ENCODE measurements around the gene PHACTR3. TPM values are rescaled to one million over a fixed set of nuclear protein-coding genes. Genes with fewer than 3 reads are reported as not detected.

The PHACTR3 gene
- total RNA-seq, 1 donor = under 0.01 TPM

- DNase-seq (ENCODE audit: low read depth in 2 of 3, low spot score in 2 of 3) = no peak
Observed at GRCh38 chr20:59724457-59725366, 120.4 kb downstream of the PHACTR3 start.

GRCh38 chr20:59725476-59726280 is 121.3 kb downstream of the PHACTR3 start:
- DNase-seq (ENCODE audit: low read depth in 2 of 3, low spot score in 2 of 3) = no peak

- DNase-seq (ENCODE audit: low read depth in 2 of 3, low spot score in 2 of 3) = no peak
Observed at GRCh38 chr20:59726281-59726595, 121.9 kb downstream of the PHACTR3 start.

GRCh38 chr20:59728722-59729430 is 124.5 kb downstream of the PHACTR3 start:
- DNase-seq (ENCODE audit: low read depth in 2 of 3, low spot score in 2 of 3) = no peak

GRCh38 chr20:59729506-59729905 is 125.2 kb downstream of the PHACTR3 start:
- no peak for DNase-seq (ENCODE audit: low read depth in 2 of 3, low spot score in 2 of 3)

- DNase-seq (ENCODE audit: low read depth in 2 of 3, low spot score in 2 of 3) = no peak
Observed at GRCh38 chr20:59730722-59731121, 126.4 kb downstream of the PHACTR3 start.

- no peak for DNase-seq (ENCODE audit: low read depth in 2 of 3, low spot score in 2 of 3)
Observed at GRCh38 chr20:59731376-59731775, 127.0 kb downstream of the PHACTR3 start.

- DNase-seq (ENCODE audit: low read depth in 2 of 3, low spot score in 2 of 3) = no peak
Observed at GRCh38 chr20:59733351-59733750, 129.0 kb downstream of the PHACTR3 start.

GRCh38 chr20:59735486-59735885 is 131.1 kb downstream of the PHACTR3 start:
- no peak for DNase-seq (ENCODE audit: low read depth in 2 of 3, low spot score in 2 of 3)

- no peak for DNase-seq (ENCODE audit: low read depth in 2 of 3, low spot score in 2 of 3)
Observed at GRCh38 chr20:59735917-59736316, 131.6 kb downstream of the PHACTR3 start.

- no peak for DNase-seq (ENCODE audit: low read depth in 2 of 3, low spot score in 2 of 3)
Observed at GRCh38 chr20:59736366-59736765, 132.0 kb downstream of the PHACTR3 start.

GRCh38 chr20:59737073-59737666 is 132.8 kb downstream of the PHACTR3 start:
- no peak for DNase-seq (ENCODE audit: low read depth in 2 of 3, low spot score in 2 of 3)

- DNase-seq (ENCODE audit: low read depth in 2 of 3, low spot score in 2 of 3) = no peak
Observed at GRCh38 chr20:59737816-59738215, 133.5 kb downstream of the PHACTR3 start.

GRCh38 chr20:59738851-59739250 is 134.5 kb downstream of the PHACTR3 start:
- no peak for DNase-seq (ENCODE audit: low read depth in 2 of 3, low spot score in 2 of 3)

GRCh38 chr20:59740621-59741020 is 136.3 kb downstream of the PHACTR3 start:
- DNase-seq (ENCODE audit: low read depth in 2 of 3, low spot score in 2 of 3) = no peak

- no peak for DNase-seq (ENCODE audit: low read depth in 2 of 3, low spot score in 2 of 3)
Observed at GRCh38 chr20:59741073-59741472, 136.7 kb downstream of the PHACTR3 start.

- no peak for DNase-seq (ENCODE audit: low read depth in 2 of 3, low spot score in 2 of 3)
Observed at GRCh38 chr20:59742351-59743095, 138.2 kb downstream of the PHACTR3 start.

GRCh38 chr20:59743308-59743707 is 139.0 kb downstream of the PHACTR3 start:
- no peak for DNase-seq (ENCODE audit: low read depth in 2 of 3, low spot score in 2 of 3)

GRCh38 chr20:59743767-59744485 is 139.6 kb downstream of the PHACTR3 start:
- DNase-seq (ENCODE audit: low read depth in 2 of 3, low spot score in 2 of 3) = no peak
